ENCODE data around the gene PARP3.
"Not testable (repeated sequence)": the region's sequence is repeated elsewhere in the genome, so short reads cannot be mapped to it uniquely, and the experiment has no call there.

The PARP3 gene

DNA sequence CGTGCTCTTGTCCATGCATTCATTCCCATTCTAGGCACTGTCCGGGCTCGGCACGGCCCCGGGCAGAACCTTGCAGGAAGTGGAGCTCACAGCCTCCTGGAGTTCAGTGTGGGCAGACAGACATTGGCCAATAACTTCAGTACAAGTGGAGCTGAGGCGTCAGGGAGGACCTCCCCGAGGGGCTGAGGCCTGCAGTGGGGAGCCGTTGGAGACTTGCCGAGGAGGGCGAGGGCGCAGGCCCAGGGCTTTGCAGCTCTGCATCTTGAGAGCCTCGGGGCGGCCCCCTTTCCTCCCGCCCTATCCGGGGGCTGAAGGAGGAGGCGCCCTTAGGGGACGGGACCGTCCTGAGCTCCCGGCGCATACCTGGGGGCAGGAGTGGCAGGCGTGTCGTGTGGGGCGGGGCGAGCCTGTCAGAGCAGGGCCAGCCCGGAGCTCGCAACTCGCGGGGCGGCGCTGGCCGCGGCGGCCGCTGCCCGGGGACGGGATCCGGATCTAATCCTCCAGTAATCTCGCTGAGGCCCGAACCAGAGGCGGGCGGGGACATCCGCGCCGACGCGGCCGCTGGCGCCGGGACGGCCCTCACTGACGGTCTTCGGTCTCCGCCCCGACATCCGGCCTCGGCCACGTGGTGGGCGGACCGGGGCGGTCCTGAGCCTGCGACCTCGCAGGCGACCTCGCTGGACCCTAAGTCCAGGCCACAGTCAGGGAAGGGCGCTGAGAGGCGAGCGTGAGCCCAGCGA lies 40.8 kb downstream of the PARP3 start, which contains the start of gene ACY1:
ACY1 (plus strand) TSS at position 698 of the 740 bp plus-strand sequence. CDS start 530 bp downstream, outside the sequence.
- peak; percentile 81 for ATAC-seq (replicated peaks)
- Mint-ChIP-seq H3K4me3 (peak within 1 kb of the TSS; percentile 92 to 95), H3K9me3 (no peaks in the 10 kb centered on the region), H3K27ac (peak within 1 kb of the TSS; percentile 90 to 97), H3K4me1 (ENCODE audit: low read depth in 2 of 2) (peaks cover 23 to 25% of the 10 kb centered on the region in 2 donors), H3K36me3 (ENCODE audit: insufficient read depth) (peaks cover 21% of the 10 kb centered on the region), H3K27me3 (no peaks in the 10 kb centered on the region)
- DNase-seq = peak; percentile 53 to 60 (median 57)

DNA sequence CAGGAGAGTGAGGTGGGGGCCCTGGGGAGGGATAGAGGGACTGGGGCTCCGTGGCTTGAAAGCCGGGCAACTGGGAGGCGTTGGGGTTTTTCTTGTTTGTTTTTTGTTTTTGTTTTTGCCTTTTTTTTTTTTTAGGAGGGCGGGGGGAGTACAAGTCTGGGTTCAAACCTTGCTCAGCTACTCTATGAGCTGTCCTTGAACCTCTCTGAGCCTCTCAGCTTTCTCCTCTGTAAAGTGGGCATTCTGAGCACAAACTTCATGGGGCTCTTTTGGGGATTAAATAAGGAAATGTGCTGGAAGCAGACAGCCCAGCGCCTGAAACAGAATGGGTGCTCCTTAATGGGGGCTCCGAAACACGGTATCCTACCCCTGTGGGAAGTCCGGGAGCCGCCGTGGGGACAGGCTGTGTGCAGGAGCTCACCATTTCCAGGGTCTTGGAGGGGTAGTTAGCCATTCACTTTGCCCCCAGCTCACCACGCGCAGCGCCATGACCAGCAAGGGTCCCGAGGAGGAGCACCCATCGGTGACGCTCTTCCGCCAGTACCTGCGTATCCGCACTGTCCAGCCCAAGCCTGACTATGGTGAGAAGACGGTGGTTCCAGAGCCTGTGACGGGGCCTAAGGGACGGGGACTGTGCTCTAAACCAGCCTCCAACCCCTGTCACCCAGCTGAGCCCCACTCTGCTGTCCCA lies 41.6 kb downstream of the PARP3 start:
- peak overlapping the region; percentile 92 to 95 for H3K4me3 Mint-ChIP-seq
- DNase-seq (no peak), ATAC-seq (replicated peaks) (no peak)
- no peaks in the 10 kb centered on the region for H3K27me3 Mint-ChIP-seq
- peaks cover 21% of the 10 kb centered on the region for H3K36me3 Mint-ChIP-seq (ENCODE audit: insufficient read depth)
- peaks cover 25 to 27% of the 10 kb centered on the region in 2 donors for H3K4me1 Mint-ChIP-seq (ENCODE audit: low read depth in 2 of 2)
- peak overlapping the region; percentile 90 to 97 for H3K27ac Mint-ChIP-seq
- no peaks in the 10 kb centered on the region for H3K9me3 Mint-ChIP-seq

DNA sequence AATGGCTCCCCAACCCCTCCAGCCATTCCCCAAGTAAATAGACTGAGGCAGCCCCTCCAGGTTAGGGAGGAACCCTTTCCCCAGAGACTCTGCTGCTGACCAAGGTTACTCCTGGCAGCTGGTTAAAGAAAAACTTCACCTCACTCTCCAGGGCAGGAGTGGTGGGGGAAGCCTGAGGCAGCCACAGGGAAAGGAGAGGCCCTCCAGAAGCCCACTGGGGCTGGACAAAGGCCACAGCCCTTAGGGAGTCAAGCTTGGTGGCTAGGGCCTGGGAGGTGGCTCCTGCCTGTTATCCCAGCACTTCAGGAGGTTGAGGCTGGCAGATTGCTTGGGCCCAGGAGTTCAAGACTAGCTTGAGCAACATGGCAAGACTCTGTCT lies 42.1 kb downstream of the PARP3 start:
- ATAC-seq (replicated peaks) (no peak), DNase-seq (no peak)
- H3K27me3 Mint-ChIP-seq = no peaks in the 10 kb centered on the region
- H3K36me3 Mint-ChIP-seq (ENCODE audit: insufficient read depth) = peaks cover 21% of the 10 kb centered on the region
- H3K4me1 Mint-ChIP-seq (ENCODE audit: low read depth in 2 of 2) = peaks cover 28 to 30% of the 10 kb centered on the region in 2 donors
- no peaks in the 10 kb centered on the region for H3K9me3 Mint-ChIP-seq
- H3K4me3 Mint-ChIP-seq = peak overlapping the region; percentile 92 to 95
- H3K27ac Mint-ChIP-seq = peak overlapping the region; percentile 90 to 97

DNA sequence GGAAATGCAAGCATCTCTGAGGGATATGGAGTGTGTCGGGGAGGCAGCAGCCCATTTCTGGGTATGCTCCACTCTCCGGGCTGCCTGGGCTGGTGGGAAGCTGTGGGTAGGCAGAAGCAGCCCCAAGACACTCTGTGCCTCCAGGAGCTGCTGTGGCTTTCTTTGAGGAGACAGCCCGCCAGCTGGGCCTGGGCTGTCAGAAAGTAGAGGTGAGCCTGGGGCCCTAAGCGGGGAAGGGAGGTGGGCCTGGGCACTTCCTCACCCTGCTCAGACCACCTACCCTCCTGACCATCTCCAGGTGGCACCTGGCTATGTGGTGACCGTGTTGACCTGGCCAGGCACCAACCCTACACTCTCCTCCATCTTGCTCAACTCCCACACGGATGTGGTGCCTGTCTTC lies 42.9 kb downstream of the PARP3 start:
- peak overlapping the region; percentile 90 to 97 for H3K27ac Mint-ChIP-seq
- no peak overlapping the region for H3K4me3 Mint-ChIP-seq
- no peak for ATAC-seq (replicated peaks)

DNA sequence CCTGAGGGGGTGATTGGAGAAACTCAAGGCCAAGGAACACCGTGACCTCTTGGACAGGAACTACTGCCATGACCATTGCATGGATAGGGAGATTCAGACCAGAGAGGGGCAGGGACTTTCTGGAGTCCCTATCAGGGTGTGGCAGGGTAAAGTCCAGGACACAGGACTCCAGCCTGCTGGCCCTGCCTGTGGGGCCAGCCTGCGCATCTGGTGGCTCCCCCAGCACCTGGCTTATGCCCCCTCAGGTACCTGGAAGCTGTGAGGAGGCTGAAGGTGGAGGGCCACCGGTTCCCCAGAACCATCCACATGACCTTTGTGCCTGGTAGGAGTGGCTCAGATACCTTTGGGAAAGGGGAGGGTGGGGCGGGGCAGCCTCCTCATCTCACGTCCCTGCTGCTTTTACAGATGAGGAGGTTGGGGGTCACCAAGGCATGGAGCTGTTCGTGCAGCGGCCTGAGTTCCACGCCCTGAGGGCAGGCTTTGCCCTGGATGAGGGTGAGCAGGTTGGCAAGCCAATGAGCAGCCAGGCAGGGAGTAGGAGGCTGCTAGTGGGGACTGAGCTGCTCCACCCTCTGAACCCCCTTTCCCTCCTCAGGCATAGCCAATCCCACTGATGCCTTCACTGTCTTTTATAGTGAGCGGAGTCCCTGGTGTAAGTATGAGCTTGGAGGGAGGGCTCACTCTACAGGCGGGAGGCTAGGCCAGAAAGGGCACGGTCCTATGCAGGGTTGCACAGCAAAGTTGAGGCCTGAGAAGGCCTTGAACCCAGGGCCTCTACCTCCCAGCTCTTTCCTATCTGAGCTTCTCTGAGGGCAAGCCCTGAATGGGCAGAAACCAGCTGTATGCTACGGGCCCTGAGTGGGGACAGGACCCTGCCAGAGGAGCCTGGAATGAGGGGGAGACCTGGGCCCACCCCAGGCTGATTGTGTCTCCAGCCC lies 44.1 kb downstream of the PARP3 start:
- Mint-ChIP-seq H3K27ac (peak overlapping the region; percentile 5 to 78), H3K36me3 (ENCODE audit: insufficient read depth) (peaks cover 24% of the 10 kb centered on the region), H3K9me3 (no peaks in the 10 kb centered on the region), H3K4me3 (no peak overlapping the region), H3K4me1 (ENCODE audit: low read depth in 2 of 2) (peaks cover 23 to 25% of the 10 kb centered on the region in 2 donors), H3K27me3 (no peaks in the 10 kb centered on the region)
- ATAC-seq (replicated peaks) (no peak), DNase-seq (no peak)

More for the DNA sequence above, 42.9 kb downstream of the PARP3 start:
- no peaks in the 10 kb centered on the region for H3K9me3 Mint-ChIP-seq
- H3K36me3 Mint-ChIP-seq (ENCODE audit: insufficient read depth) = peaks cover 21% of the 10 kb centered on the region
- DNase-seq = no peak
- H3K4me1 Mint-ChIP-seq (ENCODE audit: low read depth in 2 of 2) = peaks cover 28 to 30% of the 10 kb centered on the region in 2 donors
- H3K27me3 Mint-ChIP-seq = no peaks in the 10 kb centered on the region

DNA sequence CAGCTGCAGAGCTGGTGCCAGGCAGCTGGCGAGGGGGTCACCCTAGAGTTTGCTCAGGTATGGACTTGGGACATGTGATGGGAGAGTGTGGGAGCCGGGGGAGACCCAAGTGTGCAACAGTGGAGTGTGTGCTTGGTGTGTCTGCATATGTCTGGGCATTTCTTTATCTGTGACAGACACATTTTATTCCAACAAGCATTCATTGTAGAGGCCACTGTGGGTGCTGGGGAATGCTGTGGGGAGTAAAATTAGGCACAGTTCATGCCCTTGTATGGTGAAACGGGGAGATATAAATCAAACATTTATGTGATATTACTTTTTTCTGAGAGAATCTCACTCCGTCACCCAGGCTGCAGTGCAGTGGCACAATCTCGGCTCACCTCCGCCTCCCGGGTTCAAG lies 45.4 kb downstream of the PARP3 start:
- Mint-ChIP-seq H3K9me3 (no peaks in the 10 kb centered on the region), H3K4me3 (no peak overlapping the region), H3K36me3 (ENCODE audit: insufficient read depth) (peaks cover 23% of the 10 kb centered on the region), H3K27me3 (no peaks in the 10 kb centered on the region), H3K27ac (peak overlapping the region; percentile 5 to 78), H3K4me1 (ENCODE audit: low read depth in 2 of 2) (peaks cover 22% of the 10 kb centered on the region in 2 donors)
- DNase-seq (no peak), ATAC-seq (replicated peaks) (no peak)

DNA sequence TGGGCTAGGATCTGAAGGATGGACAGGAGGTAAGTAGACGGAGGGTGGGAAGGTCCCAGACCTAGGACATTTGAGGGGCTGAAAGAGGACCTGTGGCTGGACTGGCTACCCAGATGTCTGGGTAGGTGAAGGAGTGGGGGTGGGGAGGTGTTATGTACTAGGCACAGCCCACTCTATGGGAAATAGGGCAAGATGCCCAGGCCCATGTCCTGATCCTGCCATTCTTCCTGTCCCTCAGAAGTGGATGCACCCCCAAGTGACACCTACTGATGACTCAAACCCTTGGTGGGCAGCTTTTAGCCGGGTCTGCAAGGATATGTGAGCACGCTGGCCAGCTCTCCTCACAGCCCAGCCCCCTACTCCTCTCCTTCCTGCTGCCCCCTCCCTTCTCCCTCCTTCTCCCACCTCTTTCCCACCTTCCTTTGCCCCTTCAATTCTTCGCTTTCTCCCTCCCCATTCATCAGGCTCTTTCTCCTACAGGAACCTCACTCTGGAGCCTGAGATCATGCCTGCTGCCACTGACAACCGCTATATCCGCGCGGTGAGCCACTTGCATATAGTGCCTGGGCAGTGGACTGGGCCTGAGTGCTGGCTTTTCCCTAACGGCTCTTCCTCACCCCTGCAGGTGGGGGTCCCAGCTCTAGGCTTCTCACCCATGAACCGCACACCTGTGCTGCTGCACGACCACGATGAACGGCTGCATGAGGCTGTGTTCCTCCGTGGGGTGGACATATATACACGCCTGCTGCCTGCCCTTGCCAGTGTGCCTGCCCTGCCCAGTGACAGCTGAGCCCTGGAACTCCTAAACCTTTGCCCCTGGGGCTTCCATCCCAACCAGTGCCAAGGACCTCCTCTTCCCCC lies 46.4 kb downstream of the PARP3 start:
- H3K27ac Mint-ChIP-seq = peak overlapping the region; percentile 77 to 78

DNA sequence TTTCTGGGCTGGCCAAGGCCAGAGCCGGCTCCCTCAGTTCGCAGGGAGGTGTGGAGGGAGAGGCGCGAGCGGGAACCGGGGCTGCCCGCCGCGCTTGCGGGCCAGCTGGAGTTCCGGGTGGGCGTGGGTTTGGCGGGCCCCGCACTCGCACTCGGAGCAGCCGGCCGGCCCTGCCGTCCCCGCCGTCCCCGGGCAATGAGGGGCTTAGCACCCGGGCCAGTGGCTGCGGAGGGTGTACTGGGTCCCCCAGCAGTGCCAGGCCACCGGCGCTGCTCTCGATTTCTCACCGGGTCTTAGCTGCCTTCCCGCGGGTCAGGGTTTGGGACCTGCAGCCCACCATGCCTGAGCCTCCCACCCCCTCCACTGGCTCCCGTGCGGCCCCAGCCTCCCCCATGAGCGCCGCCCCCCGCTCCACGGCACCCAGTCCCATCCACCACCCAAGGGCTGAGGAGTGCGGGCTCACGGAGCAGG lies 48.4 kb downstream of the PARP3 start:
- Mint-ChIP-seq H3K27ac (peak overlapping the region in 1 of 2 donors; percentile 69), H3K4me1 (ENCODE audit: low read depth in 2 of 2) (peaks cover 26 to 32% of the 10 kb centered on the region in 2 donors), H3K36me3 (ENCODE audit: insufficient read depth) (peaks cover 38% of the 10 kb centered on the region)
- H3K9me3 Mint-ChIP-seq; ATAC-seq (replicated peaks); DNase-seq; H3K4me3 Mint-ChIP-seq; H3K27me3 Mint-ChIP-seq: not testable (repeated sequence)

More for the DNA sequence above, 46.4 kb downstream of the PARP3 start:
- no peak for ATAC-seq (replicated peaks)
- H3K27me3 Mint-ChIP-seq = no peaks in the 10 kb centered on the region
- no peak for DNase-seq
- H3K4me1 Mint-ChIP-seq (ENCODE audit: low read depth in 2 of 2) = peaks cover 16 to 17% of the 10 kb centered on the region in 2 donors
- no peak overlapping the region for H3K4me3 Mint-ChIP-seq
- H3K36me3 Mint-ChIP-seq (ENCODE audit: insufficient read depth) = peaks cover 27% of the 10 kb centered on the region
- H3K9me3 Mint-ChIP-seq = no peaks in the 10 kb centered on the region

DNA sequence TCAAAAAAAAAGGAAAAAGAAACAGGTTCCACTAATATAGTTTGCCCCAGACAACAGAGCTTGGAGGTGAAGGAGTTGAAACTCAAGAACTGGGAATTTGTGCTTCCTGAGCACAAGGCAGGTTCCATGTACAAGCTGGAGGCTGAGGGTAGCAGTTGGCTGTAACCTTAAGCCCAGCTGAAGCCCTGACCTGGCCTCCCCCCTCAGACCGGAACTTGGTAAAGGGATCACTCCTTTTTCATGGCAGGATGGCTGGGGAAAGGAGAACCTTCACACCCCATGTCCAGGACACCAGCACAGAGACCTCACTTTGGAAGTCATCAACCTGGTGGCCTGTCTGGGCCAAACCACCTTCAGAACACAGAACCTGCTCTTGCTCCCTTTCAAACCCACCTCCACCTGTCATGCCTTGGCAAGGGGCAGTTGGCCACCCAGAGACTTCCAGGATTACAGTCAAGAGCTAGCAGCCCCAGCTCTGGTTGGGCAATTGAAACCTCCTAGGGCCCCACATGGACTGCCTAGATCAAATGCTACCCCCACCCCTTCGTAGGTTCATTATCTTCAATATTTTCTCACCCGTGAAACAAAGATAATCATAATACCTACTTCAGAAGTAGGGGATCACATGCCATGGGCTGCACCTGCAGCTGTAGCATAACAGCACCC lies 50.0 kb downstream of the PARP3 start:
- ATAC-seq (replicated peaks) (no peak), DNase-seq (no peak)
- no peak overlapping the region for H3K4me3 Mint-ChIP-seq
- H3K27ac Mint-ChIP-seq = no peak overlapping the region
- no peaks in the 10 kb centered on the region for H3K27me3 Mint-ChIP-seq
- peaks cover 31 to 33% of the 10 kb centered on the region in 2 donors for H3K4me1 Mint-ChIP-seq (ENCODE audit: low read depth in 2 of 2)
- H3K9me3 Mint-ChIP-seq = no peaks in the 10 kb centered on the region
- H3K36me3 Mint-ChIP-seq (ENCODE audit: insufficient read depth) = peaks cover 38% of the 10 kb centered on the region

DNA sequence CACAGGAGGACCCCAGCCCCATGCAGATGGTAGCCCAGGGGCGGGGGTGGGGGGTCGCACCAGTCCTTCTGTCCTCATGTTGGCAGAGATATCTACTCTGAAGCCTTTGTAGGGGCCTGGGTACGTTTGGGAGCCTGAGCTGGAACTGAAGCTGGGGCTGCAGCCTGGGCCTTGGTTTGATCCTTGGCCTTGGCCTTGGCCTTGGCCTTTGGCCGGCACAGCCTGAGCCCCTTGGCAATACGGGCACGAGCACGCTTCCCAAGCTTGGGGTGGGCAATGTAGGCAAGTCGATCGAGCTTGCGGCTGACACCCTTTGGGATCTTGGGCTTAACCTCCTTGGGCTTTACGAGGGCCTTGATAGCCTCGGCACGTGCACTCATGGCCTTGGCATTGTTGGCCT lies 51.5 kb downstream of the PARP3 start:
- not testable (repeated sequence) for H3K27ac Mint-ChIP-seq; DNase-seq; ATAC-seq (replicated peaks); H3K27me3 Mint-ChIP-seq; H3K9me3 Mint-ChIP-seq
- Mint-ChIP-seq H3K4me3 (peak overlapping the region in 1 of 2 donors; percentile 99), H3K4me1 (ENCODE audit: low read depth in 2 of 2) (peaks cover 30 to 32% of the 10 kb centered on the region in 2 donors), H3K36me3 (ENCODE audit: insufficient read depth) (peaks cover 38% of the 10 kb centered on the region)

DNA sequence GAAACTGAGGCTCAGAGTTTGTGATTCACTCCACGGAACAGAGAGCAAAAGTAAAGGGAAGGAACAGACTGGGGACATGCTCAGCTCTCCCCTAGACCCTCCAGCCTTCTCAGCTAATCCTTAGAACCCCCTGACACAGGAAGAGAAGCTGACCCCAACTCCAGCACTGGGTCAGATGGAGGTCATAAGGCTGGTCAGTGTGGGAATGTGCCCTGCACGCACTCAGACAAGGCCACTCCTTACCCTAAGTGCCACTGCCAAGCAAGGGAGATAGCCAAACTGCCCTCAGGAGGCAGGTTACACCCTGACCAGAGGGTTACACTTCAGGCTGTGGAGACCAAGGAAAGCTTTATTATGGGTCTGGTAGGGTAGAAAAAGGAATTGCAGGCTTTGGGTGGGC lies 52.4 kb downstream of the PARP3 start:
- DNase-seq (no peak), ATAC-seq (replicated peaks) (no peak)
- peak overlapping the region; percentile 100 for H3K27ac Mint-ChIP-seq
- H3K4me1 Mint-ChIP-seq (ENCODE audit: low read depth in 2 of 2) = peaks cover 25 to 27% of the 10 kb centered on the region in 2 donors
- peaks cover 0 to 4% of the 10 kb centered on the region in 2 donors for H3K27me3 Mint-ChIP-seq
- H3K9me3 Mint-ChIP-seq = no peaks in the 10 kb centered on the region
- H3K4me3 Mint-ChIP-seq = peak overlapping the region; percentile 98 to 99
- H3K36me3 Mint-ChIP-seq (ENCODE audit: insufficient read depth) = peaks cover 38% of the 10 kb centered on the region
